Activated CD4-positive, alpha-beta memory T cell treated with anti-CD3 and anti-CD28 coated beads for 36 hours (primary cell): ENCODE measurements around the gene ATXN10. TPM values are rescaled to one million over a fixed set of nuclear protein-coding genes. Genes with fewer than 3 reads are reported as not detected.
"Not testable (repeated sequence)": the region's sequence is repeated elsewhere in the genome, so short reads cannot be mapped to it uniquely, and the experiment has no call there.

Source experiments
- CTCF ChIA-PET: fragments of 350-600 bp; sonication (Branson Sonifier 250); formaldehyde crosslinking; loops from one replicate; lab custom pipeline; 2021; ENCODE audit warnings: antibody characterized with exemption, inconsistent platforms; lab: Charles Lee
- POLR2A ChIA-PET: fragments of 350-600 bp; sonication (Branson Sonifier 250); formaldehyde crosslinking; loops from one replicate; lab custom pipeline; 2021; ENCODE audit warnings: antibody characterized with exemption; lab: Charles Lee
- DNase-seq: peaks from one replicate; pipeline ENCODE4 v3.0.0-alpha.2; 2020
- H3K27ac Mint-ChIP-seq: one replicate; pipeline ENCODE4 v1.8.0; 2021; ENCODE audit warnings: mixed read lengths
- H3K27me3 Mint-ChIP-seq: one replicate; pipeline ENCODE4 v1.8.0; 2021; ENCODE audit warnings: mixed read lengths
- H3K36me3 Mint-ChIP-seq: one replicate; pipeline ENCODE4 v1.8.0; 2021; ENCODE audit warnings: mixed read lengths
- H3K4me1 Mint-ChIP-seq: one replicate; pipeline ENCODE4 v1.8.0; 2021; ENCODE audit warnings: low read depth, mixed read lengths
- H3K4me3 Mint-ChIP-seq: one replicate; pipeline ENCODE4 v1.8.0; 2021; ENCODE audit warnings: mild to moderate bottlenecking, mixed read lengths
- H3K9me3 Mint-ChIP-seq: one replicate; pipeline ENCODE4 v1.8.0; 2021; ENCODE audit warnings: mixed read lengths
- intact Hi-C: fragments of 100-400 bp; cut with micrococcal nuclease; formaldehyde crosslinking; loops from one replicate; pipeline ENCODE4 v1.15.1; 2023
- total RNA-seq, 2 experiments: library from RNA; stranded (reverse); gene quantifications; one replicate each; pipeline ENCODE4 v1.2.3, GENCODE V29; 2021

Gene ATXN10
- total RNA-seq = 10 to 100 TPM; 88.6 to 89.9 TPM

- CTCF ChIA-PET = interaction anchor here (1.2 kb wide), 1 partner anchor 335 kb away, joined by 3 read pairs; no protein-coding TSS in a partner anchor
- peaks cover 31% of the 10 kb centered on the region for H3K4me1 Mint-ChIP-seq
- intact Hi-C loops = no loop called here
Measured at GRCh38 chr22:45671783-45672563, at the start of gene ATXN10. TSS of gene ATXN10 (plus strand) at chr22:45671834. CDS start at chr22:45672064, 230 bp downstream.

DNA sequence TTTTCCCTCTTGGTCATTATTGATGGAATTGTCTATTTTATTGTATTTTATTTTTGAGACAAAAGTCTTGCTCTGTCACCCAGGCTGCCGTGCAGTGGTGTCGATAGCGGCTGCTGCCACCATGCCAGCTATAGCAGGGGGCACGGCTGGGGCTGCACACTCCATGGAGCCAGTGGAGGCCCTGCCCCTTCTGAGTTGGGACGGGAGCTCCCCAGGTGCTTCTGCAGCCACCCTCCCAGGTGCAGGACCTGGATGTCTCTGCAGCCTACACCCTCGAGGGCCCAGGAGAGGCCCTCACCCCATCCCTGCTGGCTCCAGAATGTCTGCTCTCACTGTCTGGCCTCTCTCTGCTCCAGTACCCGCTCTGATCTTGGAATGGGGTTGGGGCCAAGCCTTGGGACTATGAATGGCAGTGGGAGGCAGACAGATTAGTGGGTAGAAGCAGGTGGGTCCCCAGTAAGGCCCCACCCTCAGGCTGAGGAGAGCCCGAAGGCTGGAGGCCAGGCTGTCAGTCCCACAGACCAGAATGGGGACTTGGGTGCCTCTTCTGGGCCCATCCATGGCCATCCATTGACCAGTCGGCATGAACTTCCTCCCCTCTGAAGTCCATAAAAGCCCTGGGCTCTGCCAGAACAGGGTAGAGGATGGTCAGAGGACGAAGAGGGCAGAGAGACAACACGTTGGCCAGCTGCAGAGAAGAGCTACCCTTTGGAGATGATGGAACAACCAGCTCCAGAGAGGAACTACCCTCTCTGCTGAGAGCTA lies 49.6 kb upstream of the ATXN10 start:
- Mint-ChIP-seq H3K27ac (no peak overlapping the region), H3K4me1 (peaks cover 2% of the 10 kb centered on the region), H3K9me3 (peaks cover 4% of the 10 kb centered on the region), H3K36me3 (no peaks in the 10 kb centered on the region), H3K4me3 (no peak overlapping the region), H3K27me3 (peaks cover 6% of the 10 kb centered on the region)
- ChIA-PET CTCF (no interaction called here), POLR2A (no interaction called here)
- DNase-seq = no peak
- intact Hi-C loops = no loop called here

More at GRCh38 chr22:45671783-45672563, at the start of gene ATXN10:
- no peaks in the 10 kb centered on the region for H3K9me3 Mint-ChIP-seq
- POLR2A ChIA-PET = interaction anchor here (0.6 to 1.2 kb wide), 4 partner anchors 13 to 30 kb away, joined by 3 to 4 read pairs (median 3); no protein-coding TSS in a partner anchor
- peak within 1 kb of the TSS; percentile 91 for H3K4me3 Mint-ChIP-seq
- DNase-seq = peak; percentile 78
- peaks cover 5% of the 10 kb centered on the region for H3K27me3 Mint-ChIP-seq
- H3K27ac Mint-ChIP-seq = peak within 1 kb of the TSS; percentile 78
- peaks cover 10% of the 10 kb centered on the region for H3K36me3 Mint-ChIP-seq

- H3K4me3 Mint-ChIP-seq, POLR2A ChIA-PET, H3K36me3 Mint-ChIP-seq, H3K27me3 Mint-ChIP-seq, DNase-seq, H3K9me3 Mint-ChIP-seq, intact Hi-C loops, H3K4me1 Mint-ChIP-seq, H3K27ac Mint-ChIP-seq, CTCF ChIA-PET: not testable (repeated sequence)
Measured at GRCh38 chr22:45623464-45624145, 48.0 kb upstream of the ATXN10 start.

DNA sequence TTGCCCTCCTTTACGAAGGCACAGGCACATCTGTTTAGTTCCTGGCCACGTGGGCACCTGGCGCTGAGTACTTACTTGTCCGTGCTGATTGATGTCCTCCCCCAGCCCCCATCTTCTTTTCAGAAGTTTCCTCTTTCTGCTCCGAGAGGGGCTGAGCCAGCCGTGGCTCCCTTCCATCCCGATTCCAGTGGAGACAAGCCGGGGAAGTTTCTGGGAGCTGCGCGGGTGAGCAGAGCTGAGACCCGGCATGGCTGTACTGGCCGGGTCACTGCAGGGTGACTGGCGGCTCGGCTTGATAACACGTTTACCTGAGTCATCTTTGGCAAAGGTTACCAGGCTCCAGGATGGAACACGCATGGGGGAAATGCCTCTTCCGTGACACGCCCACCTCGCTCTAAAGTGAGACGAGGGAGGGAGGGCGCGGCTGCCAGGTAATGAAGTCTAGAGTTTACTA lies 45.4 kb upstream of the ATXN10 start:
- Mint-ChIP-seq H3K9me3 (peaks cover 4% of the 10 kb centered on the region), H3K4me1 (no peaks in the 10 kb centered on the region), H3K27ac (no peak overlapping the region), H3K4me3 (no peak overlapping the region), H3K36me3 (no peaks in the 10 kb centered on the region), H3K27me3 (peaks cover 12% of the 10 kb centered on the region)
- ChIA-PET POLR2A (no interaction called here), CTCF (interaction anchor here (0.7 kb wide), 1 partner anchor 20 kb away, joined by 3 read pairs; no protein-coding TSS in a partner anchor)
- no peak for DNase-seq
- intact Hi-C loops = no loop called here

DNA sequence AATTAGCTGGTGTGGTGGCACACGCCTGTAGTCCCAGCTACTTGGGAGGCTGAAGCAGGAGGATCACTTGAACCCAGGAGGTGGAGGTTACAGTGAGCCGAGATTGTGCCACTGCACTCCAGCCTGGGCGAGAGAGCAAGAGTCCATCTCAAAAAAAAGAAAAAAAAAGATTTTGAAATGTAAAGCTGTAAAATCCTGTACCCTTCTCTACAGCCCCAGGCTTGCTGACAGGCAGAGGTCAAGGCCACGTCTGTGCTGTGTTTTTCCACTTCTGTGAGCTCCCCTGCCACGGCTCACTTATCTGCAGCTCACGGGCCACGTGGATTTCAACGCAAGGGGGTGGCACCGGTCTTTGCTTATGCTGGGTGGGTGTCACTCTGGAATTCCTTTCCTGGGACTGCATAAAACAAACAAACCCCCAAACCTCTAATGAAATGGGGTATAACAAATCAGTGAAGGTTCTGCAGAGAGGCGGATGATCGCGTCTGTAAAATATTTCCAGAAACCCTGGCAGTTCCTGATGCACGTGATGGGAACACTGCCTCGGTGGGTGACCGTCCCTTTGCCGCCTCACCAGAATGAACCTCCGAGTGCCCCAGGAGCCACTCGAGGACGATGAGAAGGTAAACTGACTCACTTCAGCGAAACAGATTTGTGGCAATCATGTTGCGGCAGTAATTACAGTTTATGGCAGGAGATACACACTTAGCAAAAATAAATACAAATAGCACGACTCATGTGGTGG lies 44.0 kb upstream of the ATXN10 start:
- Mint-ChIP-seq H3K9me3 (peaks cover 4% of the 10 kb centered on the region), H3K4me1 (no peaks in the 10 kb centered on the region), H3K27ac (no peak overlapping the region), H3K36me3 (no peaks in the 10 kb centered on the region), H3K27me3 (peaks cover 23% of the 10 kb centered on the region), H3K4me3 (no peak overlapping the region)
- ChIA-PET POLR2A (no interaction called here), CTCF (no interaction called here)
- intact Hi-C loops = no loop called here
- DNase-seq = no peak

GRCh38 chr22:45628515-45628914 lies 43.1 kb upstream of the ATXN10 start:
- peaks cover 4% of the 10 kb centered on the region for H3K9me3 Mint-ChIP-seq
- ChIA-PET CTCF (no interaction called here), POLR2A (no interaction called here)
- no peak overlapping the region for H3K27ac Mint-ChIP-seq
- intact Hi-C loops = no loop called here
- H3K36me3 Mint-ChIP-seq = no peaks in the 10 kb centered on the region
- peaks cover 28% of the 10 kb centered on the region for H3K27me3 Mint-ChIP-seq
- H3K4me1 Mint-ChIP-seq = no peaks in the 10 kb centered on the region
- no peak for DNase-seq
- no peak overlapping the region for H3K4me3 Mint-ChIP-seq

DNA sequence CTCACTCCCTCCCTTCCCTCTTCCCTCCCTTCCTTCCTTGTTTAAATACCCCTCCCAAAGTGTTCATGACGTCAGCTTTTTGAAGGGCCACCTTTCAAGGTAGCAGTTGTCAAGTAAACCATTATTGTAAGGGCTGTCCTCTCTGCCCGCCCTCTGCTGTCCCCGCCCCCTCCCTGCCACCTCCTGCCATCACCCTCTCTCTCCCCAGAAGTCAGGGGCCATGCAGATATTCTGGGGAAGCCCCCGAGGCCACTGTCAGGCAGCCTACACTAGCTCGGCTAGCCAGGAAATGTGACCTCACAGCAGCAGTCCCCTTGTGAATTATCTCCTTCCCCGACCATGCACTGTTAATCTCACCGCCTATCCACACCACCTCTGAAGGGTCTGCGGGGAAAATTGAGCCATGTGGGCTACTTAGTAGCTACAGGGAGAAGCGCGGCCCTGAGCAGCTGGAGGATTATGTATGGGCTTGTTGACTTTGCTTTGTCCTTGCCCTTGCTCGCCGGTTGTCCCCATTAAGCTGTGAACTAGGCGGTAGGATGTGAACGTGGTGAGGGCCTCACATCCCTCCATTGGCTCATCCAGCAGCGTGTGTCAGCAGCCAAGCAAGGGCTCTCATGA lies 42.1 kb upstream of the ATXN10 start:
- Mint-ChIP-seq H3K36me3 (no peaks in the 10 kb centered on the region), H3K27ac (no peak overlapping the region), H3K9me3 (no peaks in the 10 kb centered on the region), H3K4me1 (no peaks in the 10 kb centered on the region), H3K4me3 (no peak overlapping the region), H3K27me3 (peaks cover 26% of the 10 kb centered on the region)
- intact Hi-C loops = no loop called here
- ChIA-PET CTCF (interaction anchor here (1.0 kb wide), 1 partner anchor 51 kb away, joined by 3 read pairs; no protein-coding TSS in a partner anchor), POLR2A (no interaction called here)
- DNase-seq = no peak

DNA sequence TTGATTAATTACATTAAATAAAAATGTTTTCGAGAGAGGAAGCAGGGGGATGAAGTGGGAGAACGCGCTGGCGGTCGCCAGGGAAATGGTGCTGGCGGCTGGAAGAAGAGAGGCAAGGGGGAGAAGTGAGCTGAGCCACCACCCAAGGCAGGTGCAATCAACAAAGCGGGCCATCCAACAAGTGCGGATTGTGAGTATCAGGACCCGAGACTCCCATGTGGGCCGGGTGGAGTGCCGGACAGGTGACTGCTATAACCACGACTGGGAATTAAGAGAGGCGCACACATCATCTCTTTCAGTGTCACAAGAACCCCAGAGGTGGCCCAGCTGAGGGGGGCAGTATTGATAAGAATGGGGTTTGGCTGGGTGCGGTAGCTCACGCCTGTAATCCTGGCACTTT lies 41.2 kb upstream of the ATXN10 start:
- POLR2A ChIA-PET = no interaction called here
- Mint-ChIP-seq H3K27me3 (peaks cover 26% of the 10 kb centered on the region), H3K4me1 (no peaks in the 10 kb centered on the region), H3K9me3 (no peaks in the 10 kb centered on the region), H3K36me3 (no peaks in the 10 kb centered on the region), H3K27ac (no peak overlapping the region), H3K4me3 (no peak overlapping the region)
- intact Hi-C loops = no loop called here
- DNase-seq = no peak
- CTCF ChIA-PET = no interaction called here

DNA sequence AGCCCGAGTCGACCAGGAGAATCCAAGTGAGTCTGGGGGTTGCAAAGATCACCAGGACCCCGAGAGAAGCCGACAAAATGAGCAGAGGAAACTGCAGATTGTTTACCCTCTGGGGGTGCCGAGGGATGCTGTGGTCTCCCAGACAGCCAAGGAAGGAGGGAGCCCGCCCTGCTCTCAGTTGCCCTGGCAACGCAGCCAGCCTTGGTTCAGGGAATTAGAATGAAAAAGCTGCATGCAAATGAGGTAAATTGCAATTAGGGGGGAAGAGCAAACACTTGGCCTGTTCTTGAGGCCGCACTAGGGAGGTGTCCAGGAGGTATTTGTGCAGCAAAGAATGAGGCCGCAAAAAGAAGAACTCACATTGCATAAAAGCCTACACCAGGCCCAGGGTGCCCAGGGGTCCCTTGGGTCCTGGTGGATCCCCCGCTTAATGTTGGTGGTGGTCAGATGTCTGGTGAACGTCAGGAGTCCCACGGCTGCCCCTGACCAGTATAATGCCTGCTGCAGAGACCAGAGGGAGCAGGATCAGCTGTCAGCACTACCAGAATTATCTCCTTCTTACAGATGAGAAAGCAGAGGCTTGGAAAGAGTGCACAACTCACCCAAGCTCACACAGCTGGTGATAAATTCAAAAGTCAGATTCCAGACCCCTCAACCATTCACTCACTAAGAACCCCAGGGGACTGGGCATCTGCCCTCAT lies 40.3 kb upstream of the ATXN10 start:
- Mint-ChIP-seq H3K27me3 (peaks cover 26% of the 10 kb centered on the region), H3K4me3 (no peak overlapping the region), H3K9me3 (no peaks in the 10 kb centered on the region), H3K36me3 (no peaks in the 10 kb centered on the region), H3K4me1 (no peaks in the 10 kb centered on the region), H3K27ac (no peak overlapping the region)
- DNase-seq = no peak
- ChIA-PET CTCF (no interaction called here), POLR2A (no interaction called here)
- intact Hi-C loops = no loop called here

DNA sequence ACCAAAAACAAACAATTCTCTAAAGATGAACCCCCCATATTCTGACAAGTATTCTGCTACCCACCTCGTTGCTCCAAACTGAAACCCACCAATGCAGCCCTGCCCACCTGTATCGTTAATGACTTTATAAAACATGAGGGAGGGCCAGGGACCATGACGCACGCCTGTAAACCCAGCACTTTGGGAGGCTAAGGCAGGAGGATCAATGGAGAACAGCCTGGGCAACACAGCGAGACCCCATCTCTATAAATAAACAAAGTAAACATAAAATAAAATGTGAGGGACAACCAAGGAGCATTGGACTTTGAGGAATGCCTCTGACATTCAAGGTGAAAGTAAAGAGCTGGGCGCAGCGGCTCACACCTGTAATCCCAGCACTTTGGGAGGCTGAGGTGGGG lies 39.8 kb upstream of the ATXN10 start:
- peaks cover 28% of the 10 kb centered on the region for H3K27me3 Mint-ChIP-seq
- H3K4me1 Mint-ChIP-seq = no peaks in the 10 kb centered on the region
- intact Hi-C loops = no loop called here
- no peaks in the 10 kb centered on the region for H3K9me3 Mint-ChIP-seq
- no peak overlapping the region for H3K27ac Mint-ChIP-seq
- POLR2A ChIA-PET = no interaction called here
- no peak for DNase-seq
- no peak overlapping the region for H3K4me3 Mint-ChIP-seq
- CTCF ChIA-PET = no interaction called here
- H3K36me3 Mint-ChIP-seq = no peaks in the 10 kb centered on the region
